ENCODE measurements around the gene GAS2.
A peak's percentile ranks its signal among the peaks of the same experiment; 100 is the strongest.

The GAS2 gene

DNA sequence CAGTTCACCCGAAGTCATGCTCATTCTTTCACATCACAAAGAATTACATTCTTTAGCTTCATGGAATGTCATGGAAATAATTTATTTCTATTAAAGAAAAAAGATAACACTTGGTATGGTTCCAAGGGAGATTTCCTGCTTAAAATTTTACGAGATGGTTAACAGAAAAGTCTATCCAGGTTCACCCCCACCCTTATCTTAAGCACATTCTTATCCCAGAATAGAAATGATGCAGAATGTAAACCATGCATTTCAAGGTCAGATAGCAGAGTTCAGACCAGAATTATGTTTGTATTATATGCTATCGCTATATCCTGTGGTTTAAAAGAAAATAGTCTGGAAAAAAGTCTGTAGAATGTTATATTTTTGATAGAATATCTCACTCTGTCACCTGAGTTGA, 58.7 kb downstream of the GAS2 start:
- TF ChIP-seq, protein P1, sequence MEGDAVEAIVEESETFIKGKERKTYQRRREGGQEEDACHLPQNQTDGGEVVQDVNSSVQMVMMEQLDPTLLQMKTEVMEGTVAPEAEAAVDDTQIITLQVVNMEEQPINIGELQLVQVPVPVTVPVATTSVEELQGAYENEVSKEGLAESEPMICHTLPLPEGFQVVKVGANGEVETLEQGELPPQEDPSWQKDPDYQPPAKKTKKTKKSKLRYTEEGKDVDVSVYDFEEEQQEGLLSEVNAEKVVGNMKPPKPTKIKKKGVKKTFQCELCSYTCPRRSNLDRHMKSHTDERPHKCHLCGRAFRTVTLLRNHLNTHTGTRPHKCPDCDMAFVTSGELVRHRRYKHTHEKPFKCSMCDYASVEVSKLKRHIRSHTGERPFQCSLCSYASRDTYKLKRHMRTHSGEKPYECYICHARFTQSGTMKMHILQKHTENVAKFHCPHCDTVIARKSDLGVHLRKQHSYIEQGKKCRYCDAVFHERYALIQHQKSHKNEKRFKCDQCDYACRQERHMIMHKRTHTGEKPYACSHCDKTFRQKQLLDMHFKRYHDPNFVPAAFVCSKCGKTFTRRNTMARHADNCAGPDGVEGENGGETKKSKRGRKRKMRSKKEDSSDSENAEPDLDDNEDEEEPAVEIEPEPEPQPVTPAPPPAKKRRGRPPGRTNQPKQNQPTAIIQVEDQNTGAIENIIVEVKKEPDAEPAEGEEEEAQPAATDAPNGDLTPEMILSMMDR (IDR thresholded peaks at IDR 0.05; ENCODE audit: unreplicated experiment in 3 of 3): no peak
- H3K27me3 Mint-ChIP-seq (ENCODE audit: low read depth): no peaks in the 10 kb centered on the region
- no peak overlapping the region for H3K27ac Mint-ChIP-seq

DNA sequence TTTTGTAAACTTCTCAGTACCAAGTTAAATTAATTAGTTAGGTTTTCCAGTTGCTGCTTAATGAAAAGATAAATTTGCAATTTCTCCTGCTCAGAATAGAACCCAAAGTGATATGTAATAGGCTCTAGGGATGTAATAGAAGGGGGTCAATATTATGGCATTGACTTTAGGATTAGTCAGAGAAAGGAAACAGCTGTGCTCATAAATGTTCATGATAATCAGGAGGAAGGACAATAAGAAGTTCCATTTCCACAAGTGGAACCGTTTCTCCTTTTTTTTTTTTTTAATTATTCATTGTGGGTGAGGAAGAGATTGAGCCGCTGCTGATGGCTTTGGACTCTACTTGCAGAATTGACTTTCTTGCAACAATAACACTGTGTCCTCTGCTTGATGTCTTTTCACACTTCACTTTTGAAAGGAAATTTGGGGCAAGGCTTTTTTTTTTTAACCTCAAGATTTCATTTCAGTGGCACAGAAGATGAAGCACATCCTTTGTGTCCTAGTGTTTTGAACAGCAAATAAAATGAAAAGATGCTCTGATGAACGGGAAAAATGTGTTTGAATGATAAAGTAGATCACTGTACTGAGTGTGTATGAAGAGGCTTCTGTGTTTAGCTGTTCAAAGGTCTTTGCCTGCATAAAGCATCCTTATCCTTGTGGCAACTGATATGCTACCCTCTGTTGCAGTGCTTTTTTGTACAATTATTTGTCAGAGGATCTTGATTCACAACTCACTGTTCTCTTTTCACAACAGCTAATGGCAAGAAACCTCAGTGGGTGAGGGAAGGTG, 62.4 kb downstream of the GAS2 start:
- Mint-ChIP-seq H3K9me3 (no peaks in the 10 kb centered on the region), H3K4me1 (peaks cover 6% of the 10 kb centered on the region), H3K27ac (no peak overlapping the region), H3K4me3 (no peak overlapping the region), H3K36me3 (ENCODE audit: low read depth) (no peaks in the 10 kb centered on the region), H3K27me3 (ENCODE audit: low read depth) (no peaks in the 10 kb centered on the region)
- TF ChIP-seq, protein P1 (IDR thresholded peaks at IDR 0.05; ENCODE audit: unreplicated experiment in 3 of 3): no peak

More for the DNA sequence above, 58.7 kb downstream of the GAS2 start:
- H3K9me3 Mint-ChIP-seq: no peaks in the 10 kb centered on the region
- H3K4me1 Mint-ChIP-seq: no peaks in the 10 kb centered on the region
- no peaks in the 10 kb centered on the region for H3K36me3 Mint-ChIP-seq (ENCODE audit: low read depth)
- no peak overlapping the region for H3K4me3 Mint-ChIP-seq

DNA sequence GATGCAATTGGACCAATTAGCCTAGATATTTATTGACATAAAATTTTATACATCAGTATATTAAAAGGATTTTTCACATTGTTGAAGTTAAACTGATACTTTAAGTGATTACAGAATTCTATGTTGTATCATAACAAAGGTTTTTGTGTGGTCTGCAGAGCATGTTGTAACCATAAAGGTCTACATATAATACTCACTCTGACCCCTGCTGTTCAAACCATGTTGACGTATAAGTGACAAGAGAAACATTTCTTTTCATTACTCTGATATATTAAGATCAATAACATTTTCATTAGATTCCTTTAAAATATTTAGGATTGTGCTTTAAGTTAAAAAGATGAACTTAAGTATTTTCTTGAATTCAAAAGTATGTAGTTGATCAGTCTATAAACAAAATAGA, 63.9 kb downstream of the GAS2 start:
- TF ChIP-seq, protein P1 (IDR thresholded peaks at IDR 0.05; ENCODE audit: unreplicated experiment in 3 of 3): peak in 2 of 3 experiments; percentile 22 to 26
- Mint-ChIP-seq H3K9me3 (no peaks in the 10 kb centered on the region), H3K4me3 (no peak overlapping the region), H3K27me3 (ENCODE audit: low read depth) (no peaks in the 10 kb centered on the region), H3K36me3 (ENCODE audit: low read depth) (no peaks in the 10 kb centered on the region), H3K4me1 (peaks cover 6% of the 10 kb centered on the region), H3K27ac (no peak overlapping the region)

DNA sequence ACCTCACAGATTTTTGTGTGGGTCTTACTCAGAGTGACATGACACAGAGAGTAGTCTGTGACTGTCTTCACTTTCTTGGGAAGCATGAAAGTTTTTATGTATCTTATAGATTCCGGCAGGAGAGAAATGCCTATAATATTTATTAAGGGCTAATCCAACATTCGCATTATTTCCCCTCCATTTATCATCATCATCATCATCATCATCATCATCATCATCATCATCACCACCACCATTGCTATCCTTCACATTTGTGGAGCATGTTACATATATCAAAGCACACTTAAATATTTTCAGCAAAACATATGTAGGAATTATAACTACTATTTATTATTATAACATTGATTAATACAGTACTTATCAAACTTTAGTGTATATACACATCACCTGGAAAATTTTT, 66.2 kb downstream of the GAS2 start:
- Mint-ChIP-seq H3K4me3 (no peak overlapping the region), H3K27me3 (ENCODE audit: low read depth) (no peaks in the 10 kb centered on the region), H3K4me1 (peaks cover 6% of the 10 kb centered on the region), H3K36me3 (ENCODE audit: low read depth) (no peaks in the 10 kb centered on the region), H3K27ac (no peak overlapping the region), H3K9me3 (no peaks in the 10 kb centered on the region)
- TF ChIP-seq, protein P1 (IDR thresholded peaks at IDR 0.05; ENCODE audit: unreplicated experiment in 3 of 3): no peak

DNA sequence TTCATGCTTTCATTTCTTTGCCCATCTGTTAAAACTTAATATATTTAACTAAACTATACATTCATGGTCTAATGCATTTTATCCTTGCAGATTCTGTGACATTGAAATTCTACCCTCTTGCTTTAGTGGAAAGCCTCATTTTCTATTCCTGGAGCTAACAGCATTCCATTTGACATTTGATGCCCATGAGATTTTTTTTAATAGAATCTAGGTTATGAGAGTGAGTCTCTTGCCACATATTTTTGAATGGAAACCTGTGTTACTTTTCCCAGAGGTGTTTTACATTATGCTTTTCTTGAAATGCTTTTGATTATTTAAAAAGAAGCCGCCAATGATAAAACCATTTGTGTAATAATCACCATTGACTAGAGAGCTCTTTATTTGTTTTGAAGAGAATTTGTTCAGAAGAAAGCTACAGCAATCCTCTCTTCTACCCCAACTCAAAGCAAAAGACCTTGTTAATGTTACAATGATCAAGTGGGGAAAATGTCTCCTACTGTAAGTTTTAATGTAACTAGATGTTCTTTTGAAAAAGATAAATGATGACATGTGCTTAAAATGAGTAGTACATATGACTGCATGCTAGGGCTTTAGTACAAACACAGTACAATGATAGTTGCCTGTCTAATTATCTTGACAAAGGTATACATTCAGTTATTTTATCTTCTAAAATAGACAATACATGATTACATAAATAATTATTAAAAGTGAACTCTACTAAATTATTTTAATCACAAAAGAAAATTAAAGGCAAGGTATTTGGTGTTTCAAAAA, 67.3 kb downstream of the GAS2 start:
- Mint-ChIP-seq H3K27ac (peak overlapping the region in 1 of 3 experiments; percentile 55), H3K4me1 (peaks cover 6% of the 10 kb centered on the region), H3K9me3 (no peaks in the 10 kb centered on the region), H3K4me3 (no peak overlapping the region), H3K27me3 (ENCODE audit: low read depth) (no peaks in the 10 kb centered on the region), H3K36me3 (ENCODE audit: low read depth) (peaks cover 6% of the 10 kb centered on the region)
- TF ChIP-seq, protein P1 (IDR thresholded peaks at IDR 0.05; ENCODE audit: unreplicated experiment in 3 of 3): no peak
